Epithelial cell of umbilical artery (primary cell): Measurements from ENCODE around the gene FOXR1. TPM values are rescaled to one million over a fixed set of nuclear protein-coding genes. Genes with fewer than 3 reads are reported as not detected.

Experiments
- total RNA-seq: library from RNA; depleted of rRNA; stranded (reverse); fragments of >200 nt; gene quantifications from 2 replicates; pipeline ENCODE4 v1.2.3, GENCODE V29; 2014

Gene FOXR1, protein sequence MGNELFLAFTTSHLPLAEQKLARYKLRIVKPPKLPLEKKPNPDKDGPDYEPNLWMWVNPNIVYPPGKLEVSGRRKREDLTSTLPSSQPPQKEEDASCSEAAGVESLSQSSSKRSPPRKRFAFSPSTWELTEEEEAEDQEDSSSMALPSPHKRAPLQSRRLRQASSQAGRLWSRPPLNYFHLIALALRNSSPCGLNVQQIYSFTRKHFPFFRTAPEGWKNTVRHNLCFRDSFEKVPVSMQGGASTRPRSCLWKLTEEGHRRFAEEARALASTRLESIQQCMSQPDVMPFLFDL
- not detected in 2 replicates for total RNA-seq

DNA sequence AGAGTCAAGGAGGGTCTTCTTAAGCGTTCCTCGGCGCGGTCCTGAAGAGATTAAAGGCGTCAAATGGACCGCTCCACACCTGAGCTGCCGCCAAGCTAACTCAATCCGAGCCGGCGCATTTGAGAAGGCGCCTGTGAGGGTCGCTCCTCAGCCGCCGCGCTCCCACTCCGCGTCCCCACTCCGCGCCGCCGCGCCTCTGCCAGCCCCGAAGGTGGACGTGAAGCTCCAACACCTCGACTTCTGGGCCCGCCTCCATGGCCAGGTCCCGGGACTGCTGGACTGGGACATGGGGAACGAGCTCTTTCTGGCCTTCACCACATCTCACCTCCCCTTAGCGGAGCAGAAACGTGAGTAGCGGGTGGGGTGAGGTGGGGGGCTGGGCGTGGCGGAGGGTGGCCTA, at the start of gene FOXR1:
TSS of gene FOXR1 (plus strand) at position 116 of the 400 bp plus-strand sequence. CDS start at position 287, 171 bp downstream.

DNA sequence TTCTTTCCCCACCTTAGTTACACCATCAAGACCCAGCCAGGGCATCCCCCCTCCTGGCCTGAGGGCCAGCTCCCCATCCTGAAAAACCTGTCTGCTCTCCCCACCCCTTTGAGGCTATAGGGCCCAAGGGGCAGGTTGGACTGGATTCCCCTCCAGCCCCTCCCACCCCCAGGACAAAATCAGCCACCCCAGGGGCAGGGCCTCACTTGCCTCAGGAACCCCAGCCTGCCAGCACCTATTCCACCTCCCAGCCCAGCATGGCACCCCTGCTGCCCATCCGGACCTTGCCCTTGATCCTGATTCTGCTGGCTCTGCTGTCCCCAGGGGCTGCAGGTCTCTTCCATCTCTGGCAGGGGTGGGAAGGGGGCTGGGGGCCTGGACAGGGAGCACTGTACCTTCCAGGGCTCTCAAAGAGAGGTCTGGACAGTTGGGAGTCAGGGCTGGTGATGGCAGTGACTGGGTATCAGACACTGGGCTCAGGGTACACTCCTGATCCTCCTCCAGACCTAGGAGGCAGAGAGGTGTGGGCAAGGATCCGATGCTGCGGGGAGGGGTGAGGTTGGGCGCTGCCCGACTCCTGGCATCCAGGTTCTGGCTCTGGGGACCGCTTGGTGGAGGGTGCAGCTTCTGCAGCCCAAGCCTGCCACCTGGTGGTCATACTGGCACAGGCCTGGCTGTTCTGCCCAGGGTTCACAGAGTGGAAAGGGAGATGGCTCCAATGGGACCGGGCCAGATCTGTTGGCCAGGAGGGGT, 15.3 kb upstream of the FOXR1 start, which contains the start of gene UPK2:
TSS of gene UPK2 (plus strand) at position 205 of the 753 bp plus-strand sequence. CDS start at position 258, 53 bp downstream.

DNA sequence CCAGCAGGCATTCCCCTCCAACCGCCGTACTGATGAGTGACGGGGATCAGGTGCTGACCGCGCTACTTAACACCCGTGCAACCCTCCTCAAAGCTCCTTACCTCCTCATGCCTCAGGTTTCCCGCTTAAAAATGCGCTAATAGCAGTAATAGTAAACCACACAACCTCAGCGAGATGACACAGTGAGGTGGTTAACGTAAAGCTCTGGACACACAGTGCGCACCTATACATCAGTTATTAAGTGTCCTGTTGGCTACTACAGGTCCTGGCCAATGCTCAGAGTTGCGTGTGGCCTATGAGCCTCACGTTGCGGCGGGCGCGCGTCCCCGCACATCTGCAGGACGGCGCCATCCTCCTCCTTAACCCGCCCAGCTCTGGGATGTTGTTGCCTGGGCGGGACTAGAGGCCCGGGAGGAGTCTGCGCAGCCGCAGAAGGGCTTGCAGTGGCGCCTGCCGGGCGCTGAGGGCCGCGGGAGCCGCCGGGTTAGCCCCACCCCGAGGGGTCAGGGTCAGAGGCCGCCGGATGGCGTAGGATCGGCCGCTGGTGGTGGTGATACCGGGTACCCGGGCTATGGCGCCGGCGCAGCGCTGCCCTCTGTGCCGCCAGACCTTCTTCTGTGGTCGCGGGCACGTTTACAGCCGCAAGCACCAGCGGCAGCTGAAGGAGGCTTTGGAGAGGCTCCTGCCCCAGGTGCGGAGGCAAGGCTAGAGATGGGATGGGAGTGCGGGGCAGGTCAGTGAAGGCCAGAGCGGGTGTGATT, 26.2 kb downstream of the FOXR1 start, which contains the start of gene CENATAC:
TSS of gene CENATAC (plus strand) at position 512 of the 761 bp plus-strand sequence. CDS start at position 572, 60 bp downstream.

DNA sequence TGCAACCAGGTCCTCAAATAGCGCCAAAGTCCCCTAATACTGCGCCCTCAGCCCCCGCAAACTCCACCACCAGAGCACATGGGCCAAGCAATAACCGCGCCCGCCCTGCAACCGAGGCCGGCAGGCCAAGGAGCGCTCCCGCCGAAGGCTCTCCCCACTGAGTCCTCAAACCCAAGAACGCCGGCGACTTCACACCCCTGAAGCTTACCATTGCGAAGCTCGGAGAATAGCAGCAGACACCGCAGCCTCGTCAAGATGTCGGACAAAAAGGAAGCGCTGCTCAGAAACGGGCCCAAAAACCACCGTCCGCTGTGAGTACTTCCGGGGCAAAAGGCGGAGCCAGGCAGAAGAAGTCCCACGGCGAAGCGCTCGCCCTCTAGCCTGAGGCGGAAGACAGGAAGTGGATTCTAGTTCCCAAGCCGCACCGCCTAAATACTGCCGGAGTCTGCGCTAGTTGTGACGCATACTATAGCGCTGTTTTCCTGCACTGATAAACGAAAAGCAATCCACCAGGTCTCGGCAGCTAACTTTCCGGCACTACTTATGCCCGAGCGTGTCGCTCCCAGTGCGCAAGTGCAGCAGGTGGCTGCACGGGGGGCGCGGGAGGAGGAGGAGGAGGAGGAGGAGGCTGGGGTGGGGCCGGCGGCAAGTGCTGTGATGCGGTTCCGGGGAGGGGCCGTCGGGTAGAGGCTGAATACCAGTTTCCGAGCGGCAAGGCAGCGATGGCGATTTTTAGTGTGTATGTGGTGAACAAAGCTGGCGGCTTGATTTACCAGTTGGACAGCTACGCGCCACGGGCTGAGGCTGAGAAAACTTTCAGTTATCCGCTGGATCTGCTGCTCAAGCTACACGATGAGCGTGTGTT, 46.7 kb downstream of the FOXR1 start, which contains the start of the genes RPS25 and TRAPPC4:
TSS of gene RPS25 (minus strand) at position 270 of the 865 bp plus-strand sequence. CDS start at position 211, 59 bp downstream.
TSS of gene TRAPPC4 (plus strand) at position 693 of the 865 bp plus-strand sequence. CDS start at position 723, 30 bp downstream.

DNA sequence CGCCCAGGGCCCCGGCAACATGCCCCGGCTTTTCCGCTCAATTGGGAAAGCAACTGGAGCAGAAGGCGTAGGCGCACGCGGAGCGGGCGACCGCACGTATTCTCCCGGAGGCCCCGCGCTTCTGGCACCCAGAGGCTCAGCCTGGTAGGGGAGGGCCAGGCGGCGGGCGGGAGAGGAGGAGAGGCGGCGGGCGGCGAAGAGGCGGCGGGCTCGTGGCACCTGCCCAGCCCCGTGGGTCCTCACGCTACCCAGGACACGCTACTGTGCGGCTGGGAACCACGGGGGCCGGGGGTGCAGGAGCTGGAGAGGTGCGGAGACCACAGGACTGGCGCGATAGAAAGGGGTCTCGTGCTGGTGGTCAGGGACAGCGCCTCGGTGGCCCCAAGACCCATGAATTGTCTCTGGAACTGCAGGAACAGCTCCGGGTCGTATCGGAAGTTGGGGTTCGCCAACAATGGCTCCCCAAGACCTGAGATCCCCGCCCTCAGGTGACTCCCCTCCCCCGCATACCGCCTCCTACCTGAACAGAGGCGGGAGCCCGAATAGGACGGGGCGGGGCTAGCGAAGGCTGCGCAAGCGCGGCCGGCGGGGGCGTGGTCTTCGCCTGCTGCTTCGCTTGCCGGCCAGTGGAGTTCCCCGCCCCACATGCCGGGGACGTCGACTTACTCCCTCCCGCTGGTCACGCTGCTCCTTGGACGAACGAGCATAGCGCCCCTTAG, 58.9 kb downstream of the FOXR1 start, which contains the start of gene SLC37A4:
TSS of gene SLC37A4 (minus strand) at position 549 of the 719 bp plus-strand sequence.

Other genes with a start within 250 kb of the FOXR1 start
- gene DDX6, start 180.6 kb upstream of the FOXR1 start, total RNA-seq: 116 and 169 TPM in 2 replicates
- gene CXCR5, start 87.9 kb upstream of the FOXR1 start, total RNA-seq: not detected in 2 replicates
- 5.0 and 10.7 TPM in 2 replicates for gene BCL9L, start 45.8 kb upstream of the FOXR1 start, total RNA-seq
- not detected in 2 replicates for gene UPK2, start 15.5 kb upstream of the FOXR1 start, total RNA-seq
- gene CENATAC, start 26.4 kb downstream of the FOXR1 start, total RNA-seq: 8.8 and 20.8 TPM in 2 replicates
- 761 and 2,413 TPM in 2 replicates for gene RPS25, start 46.6 kb downstream of the FOXR1 start, total RNA-seq
- 81.5 and 160 TPM in 2 replicates for gene TRAPPC4, start 47.0 kb downstream of the FOXR1 start, total RNA-seq
- 14.1 and 18.5 TPM in 2 replicates for gene SLC37A4, start 59.1 kb downstream of the FOXR1 start, total RNA-seq
- gene HYOU1, start 85.4 kb downstream of the FOXR1 start, total RNA-seq: 235 and 332 TPM in 2 replicates
- gene VPS11, start 96.1 kb downstream of the FOXR1 start, total RNA-seq: 18.5 and 20.2 TPM in 2 replicates
- gene HMBS, start 113.1 kb downstream of the FOXR1 start, total RNA-seq: 6.5 and 13.2 TPM in 2 replicates
- gene DPAGT1, start 130.1 kb downstream of the FOXR1 start, total RNA-seq: 16.9 and 30.7 TPM in 2 replicates
- 1.8 and 2.9 TPM in 2 replicates for gene C2CD2L, start 135.6 kb downstream of the FOXR1 start, total RNA-seq
- 11.7 and 17.3 TPM in 2 replicates for gene HINFP, start 149.8 kb downstream of the FOXR1 start, total RNA-seq
- 0.15 and 0.32 TPM in 2 replicates for gene ABCG4, start 177.3 kb downstream of the FOXR1 start, total RNA-seq
- 10.5 and 14.6 TPM in 2 replicates for gene NLRX1, start 197.0 kb downstream of the FOXR1 start, total RNA-seq
- gene NHERF4, start 213.7 kb downstream of the FOXR1 start, total RNA-seq: not detected in 2 replicates
- 10.4 and 11.9 TPM in 2 replicates for gene CBL, start 234.6 kb downstream of the FOXR1 start, total RNA-seq